CD8-positive, alpha-beta memory T cell (primary cell): ENCODE measurements around the gene SDCBP2. TPM values are rescaled to one million over a fixed set of nuclear protein-coding genes. Genes with fewer than 3 reads are reported as not detected.
A peak's percentile ranks its signal among the peaks of the same experiment; 100 is the strongest.

Experiments
- CTCF ChIA-PET: fragments of 350-600 bp; sonication (Branson Sonifier 250); formaldehyde crosslinking; loops from one replicate; lab custom pipeline; 2021; ENCODE audit warnings: antibody characterized with exemption; lab: Charles Lee
- POLR2A ChIA-PET: fragments of 350-600 bp; sonication (Branson Sonifier 250); formaldehyde crosslinking; loops from one replicate; lab custom pipeline; 2021; ENCODE audit warnings: antibody characterized with exemption; lab: Charles Lee
- DNase-seq, 5 donors: peaks; one replicate each; pipeline versions ENCODE4 v3.0.0 to v3.0.0-alpha.2; 2020 to 2022; ENCODE audit warnings: mixed read lengths in 1 of 5
- H3K27ac ChIP-seq: one replicate; pipeline ENCODE4 v1.7.0; 2013; ENCODE audit warnings: low read depth, mild to moderate bottlenecking, low read length, moderate library complexity
- H3K27me3 ChIP-seq: 2 replicates; pipeline ENCODE4 v1.7.0; 2013; ENCODE audit warnings: low read length, mild to moderate bottlenecking; ENCODE audit not compliant: insufficient read depth, poor library complexity, severe bottlenecking
- H3K36me3 ChIP-seq: 2 replicates; pipeline ENCODE4 v1.7.0; 2013; ENCODE audit warnings: mild to moderate bottlenecking, low read length, moderate library complexity; ENCODE audit not compliant: insufficient read depth
- H3K4me1 ChIP-seq: 2 replicates; pipeline ENCODE4 v1.7.0; 2013; ENCODE audit warnings: mild to moderate bottlenecking, low read length, moderate library complexity; ENCODE audit not compliant: insufficient read depth
- H3K4me3 ChIP-seq: 2 replicates; pipeline ENCODE4 v1.7.0; 2013; ENCODE audit warnings: mild to moderate bottlenecking, low read length
- H3K9me3 ChIP-seq: 2 replicates; pipeline ENCODE4 v1.7.0; 2013; ENCODE audit warnings: mild to moderate bottlenecking, low read length
- H3K27ac Mint-ChIP-seq, 8 donors: one replicate each; pipeline ENCODE4 v1.8.0; 2020 to 2021; ENCODE audit warnings: mixed read lengths in 8 of 8, mild to moderate bottlenecking in 6 of 8, inconsistent platforms in 3 of 8, moderate library complexity in 3 of 8
- H3K27me3 Mint-ChIP-seq, 2 donors: one replicate each; pipeline ENCODE4 v1.8.0; 2020 to 2021; ENCODE audit warnings: mixed read lengths in 2 of 2, mild to moderate bottlenecking in 1 of 2, moderate library complexity in 1 of 2
- H3K36me3 Mint-ChIP-seq, 3 donors: one replicate each; pipeline ENCODE4 v1.8.0; 2020 to 2021; ENCODE audit warnings: mixed read lengths in 3 of 3, inconsistent platforms in 1 of 3, mild to moderate bottlenecking in 1 of 3
- H3K4me1 Mint-ChIP-seq, 3 donors: one replicate each; pipeline ENCODE4 v1.8.0; 2020 to 2021; ENCODE audit warnings: mixed read lengths in 3 of 3, inconsistent platforms in 1 of 3, mild to moderate bottlenecking in 1 of 3
- H3K4me3 Mint-ChIP-seq, 7 donors: one replicate each; pipeline ENCODE4 v1.8.0; 2020 to 2021; ENCODE audit warnings: mixed read lengths in 7 of 7, mild to moderate bottlenecking in 6 of 7, moderate library complexity in 4 of 7, inconsistent platforms in 2 of 7
- H3K9me3 Mint-ChIP-seq, 5 donors: one replicate each; pipeline ENCODE4 v1.8.0; 2020 to 2022; ENCODE audit warnings: mixed read lengths in 5 of 5, mild to moderate bottlenecking in 3 of 5, moderate library complexity in 2 of 5, inconsistent platforms in 1 of 5
- polyA plus RNA-seq: library from polyadenylated mRNA; unstranded; fragments of 300-500 nt; fragmentation: Illumina TruSeq; gene quantifications from one replicate; pipeline ENCODE4 v1.2.3, GENCODE V29; 2021
- total RNA-seq, 2 experiments: library from RNA; stranded (reverse); gene quantifications; one replicate each; pipeline ENCODE4 v1.2.3, GENCODE V29; 2021

Gene SDCBP2
- total and polyA plus RNA-seq, 3 experiments from 2014 or later, result 2.2 to 4.7 (median 3.7) TPM

- Mint-ChIP-seq H3K9me3 (no peaks in the 10 kb centered on the region), H3K27me3 (no peaks in the 10 kb centered on the region), H3K4me3 (no peak overlapping the region), H3K4me1 (peaks cover 6 to 33% (median 11%) of the 10 kb centered on the region in 3 donors), H3K27ac (peak overlapping the region in 3 of 8 donors; percentile 11 to 68 (median 58)), H3K36me3 (peaks cover 0 to 17% (median 0%) of the 10 kb centered on the region in 3 donors)
- Histone ChIP-seq H3K4me1 (peaks cover 15% of the 10 kb centered on the region), H3K27me3 (no peaks in the 10 kb centered on the region), H3K9me3 (no peaks in the 10 kb centered on the region), H3K27ac (no peak overlapping the region), H3K4me3 (no peak overlapping the region), H3K36me3 (no peaks in the 10 kb centered on the region)
- POLR2A ChIA-PET, result no interaction called here
- CTCF ChIA-PET, result no interaction called here
- no peak for DNase-seq
Measured at GRCh38 chr20:1338096-1338495, 9.2 kb upstream of the SDCBP2 start.

- no peak for DNase-seq
- Mint-ChIP-seq H3K4me3 (peak overlapping the region in 1 of 7 donors; percentile 23), H3K36me3 (peaks cover 0 to 24% (median 0%) of the 10 kb centered on the region in 3 donors), H3K27ac (peak overlapping the region in 1 of 8 donors; percentile 11), H3K9me3 (no peaks in the 10 kb centered on the region), H3K27me3 (no peaks in the 10 kb centered on the region), H3K4me1 (peaks cover 6 to 36% (median 14%) of the 10 kb centered on the region in 3 donors)
- no peaks in the 10 kb centered on the region for H3K36me3 ChIP-seq
- H3K4me3 ChIP-seq, result no peak overlapping the region
- H3K27ac ChIP-seq, result no peak overlapping the region
- no peaks in the 10 kb centered on the region for H3K9me3 ChIP-seq
- H3K27me3 ChIP-seq, result no peaks in the 10 kb centered on the region
- CTCF ChIA-PET, result no interaction called here
- POLR2A ChIA-PET, result no interaction called here
- H3K4me1 ChIP-seq, result peaks cover 15% of the 10 kb centered on the region
Measured at GRCh38 chr20:1337441-1337840, 8.5 kb upstream of the SDCBP2 start.

- peak in 1 of 5 donors; percentile 40 for DNase-seq
- Histone ChIP-seq H3K4me3 (no peak overlapping the region), H3K27ac (no peak overlapping the region), H3K9me3 (no peaks in the 10 kb centered on the region), H3K36me3 (peaks cover under 1% of the 10 kb centered on the region), H3K4me1 (peaks cover 15% of the 10 kb centered on the region), H3K27me3 (no peaks in the 10 kb centered on the region)
- no peaks in the 10 kb centered on the region for H3K9me3 Mint-ChIP-seq
- H3K27ac Mint-ChIP-seq, result peak overlapping the region in 7 of 8 donors; percentile 14 to 82 (median 61)
- POLR2A ChIA-PET, result no interaction called here
- H3K36me3 Mint-ChIP-seq, result peaks cover 0 to 30% (median 0%) of the 10 kb centered on the region in 3 donors
- CTCF ChIA-PET, result interaction anchor here (1.3 kb wide), 1 partner anchor 100 kb away, joined by 4 read pairs; no protein-coding TSS in a partner anchor
- H3K27me3 Mint-ChIP-seq, result no peaks in the 10 kb centered on the region
- no peak overlapping the region for H3K4me3 Mint-ChIP-seq
- H3K4me1 Mint-ChIP-seq, result peaks cover 6 to 36% (median 13%) of the 10 kb centered on the region in 3 donors
Measured at GRCh38 chr20:1336699-1337367, 7.9 kb upstream of the SDCBP2 start.

GRCh38 chr20:1335961-1336698 lies 7.2 kb upstream of the SDCBP2 start:
- H3K4me3 Mint-ChIP-seq, result no peak overlapping the region
- H3K36me3 Mint-ChIP-seq, result peaks cover 0 to 36% (median 0%) of the 10 kb centered on the region in 3 donors
- H3K27me3 Mint-ChIP-seq, result no peaks in the 10 kb centered on the region
- Histone ChIP-seq H3K27me3 (no peaks in the 10 kb centered on the region), H3K27ac (no peak overlapping the region), H3K36me3 (peaks cover 5% of the 10 kb centered on the region), H3K4me1 (peaks cover 15% of the 10 kb centered on the region), H3K4me3 (no peak overlapping the region), H3K9me3 (no peaks in the 10 kb centered on the region)
- H3K27ac Mint-ChIP-seq, result peak overlapping the region in 6 of 8 donors; percentile 16 to 74 (median 60)
- peaks cover 6 to 38% (median 13%) of the 10 kb centered on the region in 3 donors for H3K4me1 Mint-ChIP-seq
- no peak for DNase-seq
- POLR2A ChIA-PET, result no interaction called here
- no peaks in the 10 kb centered on the region for H3K9me3 Mint-ChIP-seq
- CTCF ChIA-PET, result interaction anchor here (1.3 kb wide), 1 partner anchor 101 kb away, joined by 4 read pairs; no protein-coding TSS in a partner anchor

GRCh38 chr20:1334761-1335160 lies 5.8 kb upstream of the SDCBP2 start:
- Histone ChIP-seq H3K27me3 (no peaks in the 10 kb centered on the region), H3K4me1 (peaks cover 27% of the 10 kb centered on the region), H3K36me3 (peaks cover 5% of the 10 kb centered on the region), H3K9me3 (no peaks in the 10 kb centered on the region), H3K4me3 (no peak overlapping the region), H3K27ac (no peak overlapping the region)
- no peak for DNase-seq
- peaks cover 0 to 45% (median 0%) of the 10 kb centered on the region in 3 donors for H3K36me3 Mint-ChIP-seq
- peaks cover 14 to 52% (median 22%) of the 10 kb centered on the region in 3 donors for H3K4me1 Mint-ChIP-seq
- H3K9me3 Mint-ChIP-seq, result no peaks in the 10 kb centered on the region
- H3K27me3 Mint-ChIP-seq, result no peaks in the 10 kb centered on the region
- H3K4me3 Mint-ChIP-seq, result no peak overlapping the region
- ChIA-PET POLR2A (no interaction called here), CTCF (no interaction called here)
- peak overlapping the region in 1 of 8 donors; percentile 19 for H3K27ac Mint-ChIP-seq

GRCh38 chr20:1334370-1334731 lies 5.4 kb upstream of the SDCBP2 start:
- H3K36me3 ChIP-seq, result peaks cover 5% of the 10 kb centered on the region
- H3K4me1 Mint-ChIP-seq, result peaks cover 18 to 56% (median 26%) of the 10 kb centered on the region in 3 donors
- H3K4me3 ChIP-seq, result no peak overlapping the region
- CTCF ChIA-PET, result no interaction called here
- no peak overlapping the region for H3K4me3 Mint-ChIP-seq
- no peaks in the 10 kb centered on the region for H3K9me3 Mint-ChIP-seq
- H3K27me3 ChIP-seq, result no peaks in the 10 kb centered on the region
- H3K4me1 ChIP-seq, result peaks cover 31% of the 10 kb centered on the region
- H3K27ac ChIP-seq, result no peak overlapping the region
- DNase-seq, result no peak
- POLR2A ChIA-PET, result no interaction called here
- H3K36me3 Mint-ChIP-seq, result peaks cover 0 to 47% (median 0%) of the 10 kb centered on the region in 3 donors
- no peak overlapping the region for H3K27ac Mint-ChIP-seq
- no peaks in the 10 kb centered on the region for H3K27me3 Mint-ChIP-seq
- no peaks in the 10 kb centered on the region for H3K9me3 ChIP-seq

GRCh38 chr20:1333462-1334369 lies 4.8 kb upstream of the SDCBP2 start:
- Mint-ChIP-seq H3K4me3 (no peak overlapping the region), H3K4me1 (peaks cover 22 to 60% (median 28%) of the 10 kb centered on the region in 3 donors), H3K27ac (peak overlapping the region in 1 of 8 donors; percentile 52), H3K9me3 (no peaks in the 10 kb centered on the region), H3K27me3 (no peaks in the 10 kb centered on the region), H3K36me3 (peaks cover 0 to 48% (median 0%) of the 10 kb centered on the region in 3 donors)
- CTCF ChIA-PET, result interaction anchor here (1.3 kb wide), 1 partner anchor 21 kb away, joined by 3 read pairs; no protein-coding TSS in a partner anchor
- peaks cover 31% of the 10 kb centered on the region for H3K4me1 ChIP-seq
- H3K27me3 ChIP-seq, result no peaks in the 10 kb centered on the region
- POLR2A ChIA-PET, result no interaction called here
- no peaks in the 10 kb centered on the region for H3K9me3 ChIP-seq
- no peak for DNase-seq
- H3K27ac ChIP-seq, result no peak overlapping the region
- H3K36me3 ChIP-seq, result peaks cover 5% of the 10 kb centered on the region
- no peak overlapping the region for H3K4me3 ChIP-seq
